B cell (primary cell): ENCODE measurements around the gene VSIG10L. TPM values are rescaled to one million over a fixed set of nuclear protein-coding genes. Genes with fewer than 3 reads are reported as not detected.

Experiments used
- ATAC-seq: fragments of 200-7000 bp; cut with Tn5 transposase; one replicate; pipeline ENCODE4 v1.10.0; 2021; ENCODE audit warnings: low read depth, mild to moderate bottlenecking, moderate number of reproducible peaks, moderate library complexity
- CTCF ChIA-PET: fragments of 350-600 bp; sonication (Branson Sonifier 250); formaldehyde crosslinking; loops from one replicate; lab custom pipeline; 2021; ENCODE audit warnings: antibody characterized with exemption, inconsistent platforms; lab: Charles Lee
- POLR2A ChIA-PET: fragments of 350-600 bp; sonication (Branson Sonifier 250); formaldehyde crosslinking; loops from one replicate; lab custom pipeline; 2021; ENCODE audit warnings: antibody characterized with exemption; lab: Charles Lee
- DNase-seq: peaks from one replicate; pipeline ENCODE4 v3.0.0; 2013
- H2AFZ ChIP-seq: 2 replicates; pipeline ENCODE4 v1.6.1; 2012; ENCODE audit warnings: mild to moderate bottlenecking, low read depth, low read length; ENCODE audit not compliant: insufficient read depth, poor library complexity, severe bottlenecking
- H3K27ac ChIP-seq, 2 donors: 1 replicate in 1 of 2; 2 replicates in 1 of 2; pipeline ENCODE4 v1.5.1; 2012 to 2013; ENCODE audit warnings: low read length in 2 of 2, mild to moderate bottlenecking in 2 of 2, moderate library complexity in 1 of 2
- H3K27me3 ChIP-seq, 4 experiments: fragments of 200-600 bp in 1 of 4; sonication (generic) in 1 of 4; replicated peaks in 1 of 4; 1 replicate in 2 of 4; 2 replicates in 2 of 4; pipeline versions ENCODE4 v1.6.1 to v1.7.0; 2013 to 2016; ENCODE audit warnings: low read length in 3 of 4, mild to moderate bottlenecking in 2 of 4, mixed read lengths in 1 of 4, moderate library complexity in 1 of 4; ENCODE audit not compliant: insufficient read depth in 4 of 4, control insufficient read depth in 3 of 4; ENCODE audit errors: control extremely low read depth in 1 of 4
- H3K36me3 ChIP-seq, 2 experiments: replicated peaks in 1 of 2; 1 replicate in 1 of 2; 2 replicates in 1 of 2; pipeline versions ENCODE4 v1.6.1 to v1.7.1; 2013; ENCODE audit warnings: low read length in 1 of 2; ENCODE audit not compliant: insufficient read depth in 2 of 2, control insufficient read depth in 1 of 2; ENCODE audit errors: control extremely low read depth in 1 of 2, extremely low read depth in 1 of 2
- H3K4me1 ChIP-seq, 2 donors: fragments of 200-600 bp in 1 of 2; sonication (generic) in 1 of 2; 1 replicate in 1 of 2; 2 replicates in 1 of 2; pipeline versions ENCODE4 v1.5.1 to v1.6.1; 2013 to 2017; ENCODE audit warnings: low read length in 2 of 2; ENCODE audit not compliant: control insufficient read depth in 2 of 2, insufficient read depth in 2 of 2
- H3K4me2 ChIP-seq: replicated peaks from 2 replicates; pipeline ENCODE3; 2012; ENCODE audit warnings: mild to moderate bottlenecking, low read depth, low read length; ENCODE audit not compliant: poor library complexity, severe bottlenecking
- H3K4me3 ChIP-seq, 5 experiments: fragments of 200-600 bp in 1 of 5; sonication (generic) in 1 of 5; 1 replicate in 3 of 5; 2 replicates in 2 of 5; pipeline versions ENCODE4 v1.5.1 to v1.7.0; 2011 to 2016; ENCODE audit warnings: low read length in 4 of 5, mild to moderate bottlenecking in 4 of 5, low read depth in 2 of 5, control low read depth in 1 of 5, moderate library complexity in 1 of 5; ENCODE audit not compliant: insufficient read depth in 1 of 5; ENCODE audit errors: control extremely low read depth in 1 of 5, extremely low read depth in 1 of 5
- H3K79me2 ChIP-seq: fragments of 200-600 bp; sonication (generic); one replicate; pipeline ENCODE4 v1.6.0; 2016; ENCODE audit warnings: low read length; ENCODE audit not compliant: control insufficient read depth, insufficient read depth
- H3K9ac ChIP-seq: fragments of 200-600 bp; sonication (generic); 2 replicates; pipeline ENCODE4 v1.6.1; 2017; ENCODE audit warnings: mild to moderate bottlenecking, low read length, moderate library complexity
- H3K9me3 ChIP-seq, 3 donors: one replicate each; pipeline versions ENCODE4 v1.6.1 to v1.7.1; 2013; ENCODE audit warnings: low read length in 2 of 3; ENCODE audit not compliant: control insufficient read depth in 2 of 3, insufficient read depth in 1 of 3; ENCODE audit errors: control extremely low read depth in 1 of 3
- H4K20me1 ChIP-seq: 2 replicates; pipeline ENCODE4 v1.6.0; 2012; ENCODE audit warnings: mild to moderate bottlenecking, low read length; ENCODE audit not compliant: insufficient read depth, control insufficient read depth, poor library complexity, severe bottlenecking
- H3K27ac Mint-ChIP-seq: one replicate; pipeline ENCODE4 v1.8.0; 2021; ENCODE audit warnings: mixed read lengths
- H3K27me3 Mint-ChIP-seq: one replicate; pipeline ENCODE4 v1.8.0; 2021; ENCODE audit warnings: mixed read lengths
- H3K4me1 Mint-ChIP-seq: one replicate; pipeline ENCODE4 v1.8.0; 2021; ENCODE audit warnings: mixed read lengths
- H3K4me3 Mint-ChIP-seq: one replicate; pipeline ENCODE4 v1.8.0; 2021; ENCODE audit warnings: mixed read lengths
- H3K9me3 Mint-ChIP-seq: one replicate; pipeline ENCODE4 v1.8.0; 2022; ENCODE audit warnings: mixed read lengths; ENCODE audit not compliant: insufficient read depth
- CTCF ChIP-seq: fragments of 200-600 bp; IDR thresholded peaks from one replicate; pipeline ENCODE4 v1.8.0; 2022; ENCODE audit warnings: antibody characterized with exemption, mild to moderate bottlenecking
- EZH2 ChIP-seq: IDR thresholded peaks from 2 replicates; pipeline ENCODE4 v1.6.1; 2012; ENCODE audit warnings: borderline replicate concordance, low read depth, mild to moderate bottlenecking, moderate library complexity, low read length; ENCODE audit not compliant: insufficient read depth, poor library complexity, severe bottlenecking
- WGBS: methylation state at CpG from one replicate; pipeline ENCODE4 v1.1.5; 2013; ENCODE audit warnings: missing lambda C conversion rate; ENCODE audit not compliant: insufficient coverage; 5-methylcytosine and 5-hydroxymethylcytosine counted together
- intact Hi-C: fragments of 100-400 bp; cut with micrococcal nuclease; formaldehyde crosslinking; loops from one replicate; pipeline ENCODE4 v1.10.0; 2022
- polyA plus RNA-seq: library from polyadenylated mRNA; depleted of rRNA; stranded (reverse); fragments of >200 nt; gene quantifications from 2 replicates; pipeline ENCODE4 v1.2.3, GENCODE V29; 2012
- total RNA-seq, 2 donors: library from RNA; stranded (reverse); fragments of 120-200 nt in 1 of 2; gene quantifications; 1 replicate in 1 of 2; 2 replicates in 1 of 2; pipeline versions ENCODE4 v1.2.3 to v1.2.4, GENCODE V29; 2013 to 2022

Gene VSIG10L
- total and polyA plus RNA-seq, 2 donors (not counting 1 experiment from before 2014, with no cell fraction given) = 1.3 to 1.7 TPM

- H3K4me3 Mint-ChIP-seq = no peak overlapping the region
- H3K27ac Mint-ChIP-seq = no peak overlapping the region
- intact Hi-C loops = no loop called here
- H2AFZ ChIP-seq = no peak overlapping the region
- H3K36me3 ChIP-seq = no peaks in the 10 kb centered on the region
- H3K9me3 Mint-ChIP-seq = no peaks in the 10 kb centered on the region
- no peak overlapping the region for H3K4me3 ChIP-seq
- H3K27ac ChIP-seq = no peak overlapping the region
- no peaks in the 10 kb centered on the region for H3K4me1 Mint-ChIP-seq
- ChIA-PET POLR2A (no interaction called here), CTCF (no interaction called here)
- DNase-seq (no peak), ATAC-seq (no peak)
- 93% methylated on average over 2 of the region's 4 CpGs for WGBS
- H4K20me1 ChIP-seq = no peaks in the 10 kb centered on the region
- no peaks in the 10 kb centered on the region for H3K27me3 ChIP-seq
- H3K9me3 ChIP-seq = peaks cover 0 to 12% (median 3%) of the 10 kb centered on the region in 3 donors
- no peaks in the 10 kb centered on the region for H3K27me3 Mint-ChIP-seq
- no peak overlapping the region for H3K9ac ChIP-seq
- H3K4me1 ChIP-seq = no peaks in the 10 kb centered on the region
- no peak for TF ChIP-seq EZH2
- TF ChIP-seq CTCF = no peak
- no peak overlapping the region for H3K4me2 ChIP-seq
- no peaks in the 10 kb centered on the region for H3K79me2 ChIP-seq
These were observed 40.1 kb upstream of the VSIG10L start for GRCh38 chr19:51382004-51382403.

GRCh38 chr19:51380379-51380778, 38.4 kb upstream of the VSIG10L start:
- ATAC-seq (no peak), DNase-seq (no peak)
- Mint-ChIP-seq H3K9me3 (no peaks in the 10 kb centered on the region), H3K4me1 (peaks cover under 1% of the 10 kb centered on the region), H3K27ac (no peak overlapping the region), H3K27me3 (no peaks in the 10 kb centered on the region), H3K4me3 (no peak overlapping the region)
- Histone ChIP-seq H3K4me1 (no peaks in the 10 kb centered on the region), H3K27me3 (no peaks in the 10 kb centered on the region), H3K4me2 (no peak overlapping the region), H3K27ac (no peak overlapping the region), H3K4me3 (no peak overlapping the region), H3K79me2 (no peaks in the 10 kb centered on the region), H3K9me3 (peaks cover 0 to 12% (median 3%) of the 10 kb centered on the region in 3 donors), H2AFZ (no peak overlapping the region), H4K20me1 (no peaks in the 10 kb centered on the region), H3K9ac (no peak overlapping the region), H3K36me3 (no peaks in the 10 kb centered on the region)
- whole genome bisulfite sequencing = 97% methylated on average over 8 of the region's 9 CpGs
- TF ChIP-seq EZH2 = no peak
- TF ChIP-seq CTCF = no peak
- intact Hi-C loops = no loop called here
- CTCF ChIA-PET = no interaction called here
- POLR2A ChIA-PET = no interaction called here
